Calu3 (cell line): ENCODE results near the gene MEN1. TPM values are rescaled to one million over a fixed set of nuclear protein-coding genes. Genes with fewer than 3 reads are reported as not detected.

Experiments used
- BruUV-seq: library from RNA; stranded (reverse); fragments of 400-500 nt; replicated peaks from 2 replicates; lab custom pipeline; 2021; lab: Mats Ljungman, UMichigan
- CTCF ChIA-PET: fragments of 300-600 bp; sonication (Branson Sonifier 250); formaldehyde crosslinking; loops from one replicate; lab custom pipeline; 2022; ENCODE audit warnings: antibody characterized with exemption; lab: Charles Lee
- DNase-seq: peaks from one replicate; pipeline ENCODE4 v3.0.0; 2022
- H3K27ac Mint-ChIP-seq: one replicate; pipeline ENCODE4 v1.8.0; 2022; ENCODE audit warnings: mixed read lengths; ENCODE audit not compliant: unreplicated experiment
- H3K27me3 Mint-ChIP-seq: one replicate; pipeline ENCODE4 v1.8.0; 2022; ENCODE audit warnings: mixed read lengths; ENCODE audit not compliant: unreplicated experiment
- H3K36me3 Mint-ChIP-seq: one replicate; pipeline ENCODE4 v1.8.0; 2022; ENCODE audit warnings: mild to moderate bottlenecking, moderate library complexity, mixed read lengths; ENCODE audit not compliant: insufficient read depth, unreplicated experiment
- H3K4me1 Mint-ChIP-seq: one replicate; pipeline ENCODE4 v1.8.0; 2022; ENCODE audit warnings: mild to moderate bottlenecking, low read depth, mixed read lengths; ENCODE audit not compliant: unreplicated experiment
- H3K4me3 Mint-ChIP-seq: one replicate; pipeline ENCODE4 v1.8.0; 2022; ENCODE audit warnings: mild to moderate bottlenecking, low read depth, moderate library complexity, mixed read lengths; ENCODE audit not compliant: unreplicated experiment
- H3K9me3 Mint-ChIP-seq: one replicate; pipeline ENCODE4 v1.8.0; 2022; ENCODE audit warnings: low read depth, mixed read lengths; ENCODE audit not compliant: unreplicated experiment
- CTCF ChIP-seq: fragments of 200-600 bp; IDR thresholded peaks from one replicate; pipeline ENCODE4 v1.8.0; 2022; ENCODE audit warnings: antibody characterized with exemption; ENCODE audit not compliant: unreplicated experiment
- intact Hi-C: fragments of 100-400 bp; cut with micrococcal nuclease; formaldehyde crosslinking; loops from one replicate; pipeline ENCODE4 v1.10.0; 2022; ENCODE audit not compliant: unreplicated experiment
- total RNA-seq: library from RNA; stranded (reverse); gene quantifications from 2 replicates; pipeline ENCODE4 v1.2.3, GENCODE V29; 2022

Gene MEN1
- total RNA-seq, 1 experiment from 2014 or later = 39.8 TPM

GRCh38 chr11:64842366-64842759 lies 32.0 kb upstream of the MEN1 start:
- H3K4me1 Mint-ChIP-seq = peaks cover 33% of the 10 kb centered on the region
- CTCF ChIA-PET = interaction anchor here (0.6 kb wide), 1 partner anchor 33 kb away, joined by 3 read pairs; no protein-coding TSS in a partner anchor
- BruUV-seq = no TSS peak
- no peak for TF ChIP-seq CTCF
- peak; percentile 28 for DNase-seq
- no peaks in the 10 kb centered on the region for H3K9me3 Mint-ChIP-seq
- H3K27ac Mint-ChIP-seq = peak overlapping the region; percentile 29
- H3K36me3 Mint-ChIP-seq = peaks cover 45% of the 10 kb centered on the region
- peak overlapping the region; percentile 92 for H3K4me3 Mint-ChIP-seq
- intact Hi-C loops = loop anchor here (10.0 kb wide), 1 partner anchor 272 kb away; the partner anchor contains the start of genes TM7SF2 and ZNHIT2
- no peaks in the 10 kb centered on the region for H3K27me3 Mint-ChIP-seq

GRCh38 chr11:64841592-64842365 lies 31.4 kb upstream of the MEN1 start:
- no peaks in the 10 kb centered on the region for H3K27me3 Mint-ChIP-seq
- BruUV-seq = no TSS peak
- H3K27ac Mint-ChIP-seq = peak overlapping the region; percentile 29
- CTCF ChIA-PET = interaction anchor here (0.6 kb wide), 1 partner anchor 33 kb away, joined by 3 read pairs; no protein-coding TSS in a partner anchor
- H3K4me3 Mint-ChIP-seq = no peak overlapping the region
- intact Hi-C loops = loop anchor here (10.0 kb wide), 1 partner anchor 273 kb away; the partner anchor contains the start of genes TM7SF2 and ZNHIT2
- peak; percentile 20 for DNase-seq
- peaks cover 42% of the 10 kb centered on the region for H3K36me3 Mint-ChIP-seq
- H3K4me1 Mint-ChIP-seq = peaks cover 27% of the 10 kb centered on the region
- no peak for TF ChIP-seq CTCF
- H3K9me3 Mint-ChIP-seq = no peaks in the 10 kb centered on the region

GRCh38 chr11:64839887-64840782 lies 29.8 kb upstream of the MEN1 start:
- Mint-ChIP-seq H3K27me3 (no peaks in the 10 kb centered on the region), H3K4me3 (no peak overlapping the region), H3K36me3 (peaks cover 40% of the 10 kb centered on the region), H3K27ac (no peak overlapping the region), H3K9me3 (no peaks in the 10 kb centered on the region), H3K4me1 (peaks cover 28% of the 10 kb centered on the region)
- CTCF ChIA-PET = interaction anchor here (0.6 kb wide), 1 partner anchor 198 kb away, joined by 5 read pairs; no protein-coding TSS in a partner anchor
- TF ChIP-seq CTCF = no peak
- DNase-seq = no peak
- no TSS peak for BruUV-seq
- intact Hi-C loops = loop anchor here (10.0 kb wide), 1 partner anchor 275 kb away; the partner anchor contains the start of genes TM7SF2 and ZNHIT2

- Mint-ChIP-seq H3K27ac (no peak overlapping the region), H3K9me3 (no peaks in the 10 kb centered on the region), H3K4me1 (peaks cover 27% of the 10 kb centered on the region), H3K4me3 (no peak overlapping the region), H3K27me3 (no peaks in the 10 kb centered on the region), H3K36me3 (peaks cover 39% of the 10 kb centered on the region)
- no peak for TF ChIP-seq CTCF
- no TSS peak for BruUV-seq
- DNase-seq = no peak
- CTCF ChIA-PET = interaction anchor here (1.0 kb wide), 1 partner anchor 9 kb away, joined by 3 read pairs; no protein-coding TSS in a partner anchor
- intact Hi-C loops = no loop called here
Measured at GRCh38 chr11:64839335-64839734, 29.0 kb upstream of the MEN1 start.
